ENCODE results near the gene XPNPEP3. TPM values are rescaled to one million over a fixed set of nuclear protein-coding genes. Genes with fewer than 3 reads are reported as not detected.
"Not testable (repeated sequence)": the region's sequence is repeated elsewhere in the genome, so short reads cannot be mapped to it uniquely, and the experiment has no call there.

XPNPEP3 gene
- total and polyA plus RNA-seq, 2 experiments from 2014 or later: 12.3 to 14.6 TPM

GRCh38 chr22:40829131-40829530, 27.8 kb upstream of the XPNPEP3 start:
- peaks cover 9% of the 10 kb centered on the region for H3K36me3 ChIP-seq (replicated peaks; ENCODE audit: insufficient read depth, low read depth)
- WGBS (ENCODE audit: low lambda C conversion rate, missing lambda C conversion rate): 80% methylated on average over 6 of the region's 6 CpGs

DNA sequence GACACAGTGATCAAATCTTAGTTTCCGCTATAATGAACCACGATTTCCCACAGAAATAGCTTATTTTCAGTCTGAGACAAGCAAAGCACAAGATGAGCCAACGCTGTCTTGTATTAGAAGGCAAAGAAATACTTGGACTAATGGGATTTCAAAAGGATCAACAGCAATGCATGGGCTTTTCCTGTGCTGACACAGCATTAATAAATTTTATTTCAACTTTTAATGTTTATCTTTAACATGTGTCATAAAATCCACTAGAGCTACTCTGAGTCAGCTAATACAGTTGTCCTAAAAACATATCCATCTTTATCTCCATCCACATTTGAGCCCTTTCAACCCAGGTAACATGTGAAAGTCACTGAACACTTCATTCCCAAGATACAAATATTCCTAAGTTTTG, 22.3 kb upstream of the XPNPEP3 start:
- H3K4me3 ChIP-seq: no peak overlapping the region
- H3K9me2 ChIP-seq (replicated peaks; ENCODE audit: insufficient read depth): no peaks in the 10 kb centered on the region
- no peak overlapping the region for H3K27ac ChIP-seq
- TF ChIP-seq EZH2 (IDR thresholded peaks at IDR 0.05; ENCODE audit: borderline replicate concordance) (no peak), EZH2phosphoT487 (IDR thresholded peaks at IDR 0.05; ENCODE audit: low read depth, severe bottlenecking, unreplicated experiment) (no peak), CTCF (IDR thresholded peaks at IDR 0.05; ENCODE audit: poor library complexity) (no peak)
- H3K9me3 ChIP-seq (ENCODE audit: low read depth): no peaks in the 10 kb centered on the region
- no peak for DNase-seq (ENCODE audit: low spot score)
- H3K27me3 ChIP-seq: no peaks in the 10 kb centered on the region
- peaks cover 9% of the 10 kb centered on the region for H3K36me3 ChIP-seq (replicated peaks; ENCODE audit: insufficient read depth, low read depth)
- H2AFZ ChIP-seq: no peak overlapping the region
- peaks cover 64% of the 10 kb centered on the region for H3K79me2 ChIP-seq
- H3K4me1 ChIP-seq (ENCODE audit: insufficient read depth): no peaks in the 10 kb centered on the region
- H4K20me1 ChIP-seq (ENCODE audit: insufficient read depth, poor library complexity, severe bottlenecking): peaks cover 5% of the 10 kb centered on the region
- WGBS (ENCODE audit: low lambda C conversion rate, missing lambda C conversion rate): 89% methylated on average over 3 of the region's 3 CpGs
- no peak overlapping the region for H3K4me2 ChIP-seq

More at GRCh38 chr22:40829131-40829530, 27.8 kb upstream of the XPNPEP3 start:
- TF ChIP-seq CTCF (IDR thresholded peaks at IDR 0.05; ENCODE audit: poor library complexity): no peak
- TF ChIP-seq EZH2 (IDR thresholded peaks at IDR 0.05; ENCODE audit: borderline replicate concordance): no peak
- TF ChIP-seq EZH2phosphoT487 (IDR thresholded peaks at IDR 0.05; ENCODE audit: low read depth, severe bottlenecking, unreplicated experiment): no peak
- Histone ChIP-seq H3K27ac (no peak overlapping the region), H4K20me1 (ENCODE audit: insufficient read depth, poor library complexity, severe bottlenecking) (no peaks in the 10 kb centered on the region), H3K27me3 (no peaks in the 10 kb centered on the region), H3K4me2 (no peak overlapping the region), H3K4me3 (no peak overlapping the region), H2AFZ (no peak overlapping the region), H3K9me2 (replicated peaks; ENCODE audit: insufficient read depth) (no peaks in the 10 kb centered on the region), H3K9me3 (ENCODE audit: low read depth) (no peaks in the 10 kb centered on the region), H3K79me2 (peaks cover 26% of the 10 kb centered on the region), H3K4me1 (ENCODE audit: insufficient read depth) (no peaks in the 10 kb centered on the region)
- DNase-seq (ENCODE audit: low spot score): no peak

DNA sequence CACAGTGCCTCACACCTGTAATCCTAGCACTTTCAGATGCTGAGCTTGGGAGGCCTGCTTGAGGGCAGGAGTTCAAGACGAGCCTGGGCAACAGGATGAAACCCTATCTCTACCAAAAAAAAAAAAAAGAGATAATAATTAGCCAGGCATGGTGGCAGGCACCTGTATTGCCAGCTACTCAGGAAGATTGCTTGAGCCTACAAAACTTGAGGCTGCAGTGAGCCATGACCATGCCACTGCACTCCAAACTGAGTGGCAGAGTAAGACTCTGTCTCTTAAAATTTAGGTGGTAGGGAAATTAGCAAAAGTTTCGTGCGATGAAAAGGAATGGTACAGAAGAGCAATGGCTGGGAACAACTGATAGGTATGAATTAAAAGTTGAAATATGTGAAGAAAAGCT, 18.5 kb upstream of the XPNPEP3 start:
- H3K27me3 ChIP-seq: no peaks in the 10 kb centered on the region
- no peak overlapping the region for H3K4me3 ChIP-seq
- no peaks in the 10 kb centered on the region for H3K4me1 ChIP-seq (ENCODE audit: insufficient read depth)
- no peak overlapping the region for H3K4me2 ChIP-seq
- WGBS (ENCODE audit: low lambda C conversion rate, missing lambda C conversion rate): 81% methylated on average over 3 of the region's 3 CpGs
- no peaks in the 10 kb centered on the region for H3K9me3 ChIP-seq (ENCODE audit: low read depth)
- H2AFZ ChIP-seq: no peak overlapping the region
- H4K20me1 ChIP-seq (ENCODE audit: insufficient read depth, poor library complexity, severe bottlenecking): peaks cover 25% of the 10 kb centered on the region
- H3K79me2 ChIP-seq: peaks cover 79% of the 10 kb centered on the region
- no peaks in the 10 kb centered on the region for H3K9me2 ChIP-seq (replicated peaks; ENCODE audit: insufficient read depth)
- DNase-seq (ENCODE audit: low spot score): no peak
- TF ChIP-seq EZH2phosphoT487 (IDR thresholded peaks at IDR 0.05; ENCODE audit: low read depth, severe bottlenecking, unreplicated experiment): no peak
- no peak for TF ChIP-seq EZH2 (IDR thresholded peaks at IDR 0.05; ENCODE audit: borderline replicate concordance)
- TF ChIP-seq CTCF (IDR thresholded peaks at IDR 0.05; ENCODE audit: poor library complexity): no peak
- H3K36me3 ChIP-seq (replicated peaks; ENCODE audit: insufficient read depth, low read depth): no peaks in the 10 kb centered on the region
- H3K27ac ChIP-seq: no peak overlapping the region

- H2AFZ ChIP-seq: no peak overlapping the region
- H3K4me1 ChIP-seq (ENCODE audit: insufficient read depth): no peaks in the 10 kb centered on the region
- no peak for DNase-seq (ENCODE audit: low spot score)
- H3K9me3 ChIP-seq (ENCODE audit: low read depth): no peaks in the 10 kb centered on the region
- no peak overlapping the region for H3K4me2 ChIP-seq
- TF ChIP-seq EZH2 (IDR thresholded peaks at IDR 0.05; ENCODE audit: borderline replicate concordance) (no peak), EZH2phosphoT487 (IDR thresholded peaks at IDR 0.05; ENCODE audit: low read depth, severe bottlenecking, unreplicated experiment) (no peak), CTCF (IDR thresholded peaks at IDR 0.05; ENCODE audit: poor library complexity) (no peak)
- H3K27ac ChIP-seq: no peak overlapping the region
- WGBS (ENCODE audit: low lambda C conversion rate, missing lambda C conversion rate): 99% methylated on average over 3 of the region's 3 CpGs
- no peaks in the 10 kb centered on the region for H3K27me3 ChIP-seq
- no peak overlapping the region for H3K4me3 ChIP-seq
- H3K79me2 ChIP-seq: peaks cover 98% of the 10 kb centered on the region
- no peaks in the 10 kb centered on the region for H3K36me3 ChIP-seq (replicated peaks; ENCODE audit: insufficient read depth, low read depth)
- H4K20me1 ChIP-seq (ENCODE audit: insufficient read depth, poor library complexity, severe bottlenecking): peaks cover 24% of the 10 kb centered on the region
- no peaks in the 10 kb centered on the region for H3K9me2 ChIP-seq (replicated peaks; ENCODE audit: insufficient read depth)
These were observed 12.0 kb upstream of the XPNPEP3 start for GRCh38 chr22:40844951-40845350.

DNA sequence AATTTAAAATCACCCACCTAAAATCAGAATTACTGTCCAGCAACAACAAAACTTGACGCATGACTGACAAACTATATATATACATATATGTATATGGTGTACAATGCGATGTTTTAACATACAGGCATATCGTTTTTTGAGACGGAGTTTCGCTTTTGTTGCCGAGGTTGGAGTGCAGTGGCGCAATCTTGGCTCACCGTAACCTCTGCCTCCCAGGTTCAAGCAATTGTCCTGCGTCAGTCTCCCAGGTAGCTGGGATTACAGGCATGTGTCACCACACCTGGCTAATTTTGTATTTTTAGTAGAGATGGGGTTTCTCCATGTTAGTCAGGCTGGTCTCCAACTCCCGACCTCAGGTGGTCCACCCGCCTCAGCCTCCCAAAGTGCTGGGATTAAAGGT, 11.1 kb upstream of the XPNPEP3 start:
- not testable (repeated sequence) for H2AFZ ChIP-seq; H3K4me2 ChIP-seq; H3K4me3 ChIP-seq; H3K9me3 ChIP-seq (ENCODE audit: low read depth); H3K9me2 ChIP-seq (replicated peaks; ENCODE audit: insufficient read depth); H3K27ac ChIP-seq; H3K27me3 ChIP-seq; H3K36me3 ChIP-seq (replicated peaks; ENCODE audit: insufficient read depth, low read depth); DNase-seq (ENCODE audit: low spot score); H3K4me1 ChIP-seq (ENCODE audit: insufficient read depth)
- WGBS (ENCODE audit: low lambda C conversion rate, missing lambda C conversion rate): 95% methylated on average over 11 of the region's 11 CpGs
- Histone ChIP-seq H3K79me2 (peaks cover 99% of the 10 kb centered on the region), H4K20me1 (ENCODE audit: insufficient read depth, poor library complexity, severe bottlenecking) (peaks cover 31% of the 10 kb centered on the region)

Measured in hepatocyte (in vitro differentiated cells).